ENCODE results near the gene NUDT3. TPM values are rescaled to one million over a fixed set of nuclear protein-coding genes. Genes with fewer than 3 reads are reported as not detected.

NUDT3 gene
- polyA plus RNA-seq, 1 of the 3 experiments (the other 2 are of a cell fraction), result 11.9 TPM

- Histone ChIP-seq H3F3A (replicated peaks; ENCODE audit: insufficient read depth) (peaks cover 4% of the 10 kb centered on the region), H3K4me2 (no peak overlapping the region), H3K27ac (ENCODE audit: low read depth in 2 of 2, low read length in 1 of 2) (no peak overlapping the region), H3K79me2 (ENCODE audit: insufficient read depth) (peaks cover 45% of the 10 kb centered on the region), H2AFZ (ENCODE audit: low read depth) (no peak overlapping the region), H4K20me1 (ENCODE audit: insufficient read depth) (peaks cover 21% of the 10 kb centered on the region), H3K9ac (no peak overlapping the region), H3K9me2 (no peaks in the 10 kb centered on the region), H3K9me3 (no peaks in the 10 kb centered on the region), H3K4me3 (ENCODE audit: low read depth in 2 of 2, low read length in 1 of 2) (no peak overlapping the region), H3K36me3 (replicated peaks in 1 of 2; ENCODE audit: control insufficient read depth in 1 of 2, insufficient read depth in 2 of 2, low read length in 1 of 2) (peaks cover 0 to 3% of the 10 kb centered on the region in 2 experiments), H3K27me3 (ENCODE audit: insufficient read depth) (no peaks in the 10 kb centered on the region), H3K4me1 (ENCODE audit: control insufficient read depth in 1 of 2, insufficient read depth in 2 of 2, low read depth in 1 of 2, low read length in 1 of 2) (no peaks in the 10 kb centered on the region)
- no peak for DNase-seq
- 96% methylated on average over 2 of the region's 2 CpGs for WGBS (ENCODE audit: low lambda C conversion rate)
- POLR2A ChIA-PET, result interaction anchor here (0.7 kb wide), 1 partner anchor 342 kb away, joined by 5 read pairs; no protein-coding TSS in a partner anchor
- CTCF ChIA-PET, result interaction anchor here (1.0 to 1.5 kb wide), 2 partner anchors 10 to 34 kb away, joined by 3 read pairs; no protein-coding TSS in a partner anchor
- TF ChIP-seq RAD21 (IDR thresholded peaks at IDR 0.05; ENCODE audit: low read length) (no peak), TCF12 (IDR thresholded peaks at IDR 0.05) (no peak), PBX3 (IDR thresholded peaks at IDR 0.05) (no peak), NFIC (IDR thresholded peaks at IDR 0.05; ENCODE audit: borderline replicate concordance) (no peak), FOSL2 (IDR thresholded peaks at IDR 0.05; ENCODE audit: borderline replicate concordance, low read depth) (no peak), USF1 (IDR thresholded peaks at IDR 0.05; ENCODE audit: borderline replicate concordance, low read depth) (no peak), CHD2 (IDR thresholded peaks at IDR 0.05; ENCODE audit: low read length, partially characterized antibody) (no peak)
Observed at GRCh38 chr6:34305497-34305896, 87.0 kb downstream of the NUDT3 start.

GRCh38 chr6:34304164-34304563 lies 88.3 kb downstream of the NUDT3 start:
- peaks cover 4% of the 10 kb centered on the region for H3F3A ChIP-seq (replicated peaks; ENCODE audit: insufficient read depth)
- WGBS (ENCODE audit: low lambda C conversion rate), result 98% methylated on average over 3 of the region's 3 CpGs
- H3K27ac ChIP-seq (ENCODE audit: low read depth in 2 of 2, low read length in 1 of 2), result no peak overlapping the region
- no peak overlapping the region for H2AFZ ChIP-seq (ENCODE audit: low read depth)
- H3K27me3 ChIP-seq (ENCODE audit: insufficient read depth), result no peaks in the 10 kb centered on the region
- TF ChIP-seq ZBTB33 (IDR thresholded peaks at IDR 0.05; ENCODE audit: borderline replicate concordance, low read depth) (no peak), POLR2AphosphoS5 (IDR thresholded peaks at IDR 0.05; ENCODE audit: low read depth, low read length) (no peak), CTCF (IDR thresholded peaks at IDR 0.05) (no peak), USF2 (IDR thresholded peaks at IDR 0.05; ENCODE audit: borderline replicate concordance, low read depth, low read length) (no peak), TEAD4 (IDR thresholded peaks at IDR 0.05; ENCODE audit: borderline replicate concordance, insufficient read depth) (no peak), RFX5 (IDR thresholded peaks at IDR 0.05; ENCODE audit: low read length) (no peak), JUND (IDR thresholded peaks at IDR 0.05) (no peak), RCOR1 (IDR thresholded peaks at IDR 0.05; ENCODE audit: low read length) (no peak)
- H3K9me2 ChIP-seq, result no peaks in the 10 kb centered on the region
- POLR2A ChIA-PET, result no interaction called here
- H3K4me1 ChIP-seq (ENCODE audit: control insufficient read depth in 1 of 2, insufficient read depth in 2 of 2, low read depth in 1 of 2, low read length in 1 of 2), result no peaks in the 10 kb centered on the region; a peak in 1 of 4 replicates
- H4K20me1 ChIP-seq (ENCODE audit: insufficient read depth), result peaks cover 21% of the 10 kb centered on the region
- no peak for DNase-seq
- H3K9ac ChIP-seq, result no peak overlapping the region
- no peak overlapping the region for H3K4me3 ChIP-seq (ENCODE audit: low read depth in 2 of 2, low read length in 1 of 2)
- peaks cover 40% of the 10 kb centered on the region for H3K79me2 ChIP-seq (ENCODE audit: insufficient read depth)
- no peak overlapping the region for H3K4me2 ChIP-seq
- H3K9me3 ChIP-seq, result no peaks in the 10 kb centered on the region
- CTCF ChIA-PET, result no interaction called here
- H3K36me3 ChIP-seq (replicated peaks in 1 of 2; ENCODE audit: control insufficient read depth in 1 of 2, insufficient read depth in 2 of 2, low read length in 1 of 2), result peaks cover 0 to 3% of the 10 kb centered on the region in 2 experiments
